Mucosa of descending colon (tissue), 3 donors: ENCODE measurements around the gene UBTF. TPM values are rescaled to one million over a fixed set of nuclear protein-coding genes. Genes with fewer than 3 reads are reported as not detected.

Experiments
- ATAC-seq: fragments of 200-7000 bp; cut with Tn5 transposase; one replicate; pipeline ENCODE4 v1.9.1; 2020; ENCODE audit warnings: mild to moderate bottlenecking, moderate library complexity
- DNase-seq, 3 donors: peaks; one replicate each; pipeline ENCODE4 v3.0.0-alpha.2; 2020
- H3K36me3 ChIP-seq: fragments of 200-600 bp; one replicate; pipeline ENCODE4 v1.8.0; 2021; ENCODE audit warnings: low read depth, mild to moderate bottlenecking
- H3K4me1 ChIP-seq: fragments of 200-600 bp; one replicate; pipeline ENCODE4 v1.8.0; 2021; ENCODE audit warnings: low read depth, mild to moderate bottlenecking
- H3K4me3 ChIP-seq: fragments of 200-600 bp; one replicate; pipeline ENCODE4 v1.8.0; 2021; ENCODE audit warnings: mild to moderate bottlenecking
- H3K9me3 ChIP-seq: fragments of 200-600 bp; one replicate; pipeline ENCODE4 v1.8.0; 2021; ENCODE audit warnings: mild to moderate bottlenecking
- intact Hi-C, 2 donors: fragments of 100-400 bp; cut with DNase I in 1 of 2; cut with micrococcal nuclease in 1 of 2; formaldehyde crosslinking; loops; one replicate each; pipeline versions ENCODE4 v1.11.0 to v1.11.1; 2022; cut with DNase I, micrococcal nuclease
- total RNA-seq, 3 donors: library from RNA; stranded (reverse); fragmentation: NEBNext Ultra II Directional in 2 of 3; extraction: Animal tissue kit (Norgen Biotek cat#: 25700) in 2 of 3; gene quantifications; one replicate each; pipeline versions ENCODE4 v1.2.1 to v1.2.4, GENCODE V29; 2021 to 2023
- TF ChIP-seq, protein P1 (sequence below): fragments of 200-600 bp; IDR thresholded peaks from one replicate; pipeline ENCODE4 v1.8.0; 2022; ENCODE audit warnings: antibody characterized with exemption, mild to moderate bottlenecking
- donor health status: DM: no; HTN: no; CAD: no; lungs with moderate emphysema.
- donor health status: DM: no; HTN: no; CAD: no.
- donor health status: DM: no; HTN: yes; CAD: no.

The UBTF gene
- total RNA-seq, 3 donors from 2014 or later, result 68.6 to 88.4 (median 73.4) TPM

DNA sequence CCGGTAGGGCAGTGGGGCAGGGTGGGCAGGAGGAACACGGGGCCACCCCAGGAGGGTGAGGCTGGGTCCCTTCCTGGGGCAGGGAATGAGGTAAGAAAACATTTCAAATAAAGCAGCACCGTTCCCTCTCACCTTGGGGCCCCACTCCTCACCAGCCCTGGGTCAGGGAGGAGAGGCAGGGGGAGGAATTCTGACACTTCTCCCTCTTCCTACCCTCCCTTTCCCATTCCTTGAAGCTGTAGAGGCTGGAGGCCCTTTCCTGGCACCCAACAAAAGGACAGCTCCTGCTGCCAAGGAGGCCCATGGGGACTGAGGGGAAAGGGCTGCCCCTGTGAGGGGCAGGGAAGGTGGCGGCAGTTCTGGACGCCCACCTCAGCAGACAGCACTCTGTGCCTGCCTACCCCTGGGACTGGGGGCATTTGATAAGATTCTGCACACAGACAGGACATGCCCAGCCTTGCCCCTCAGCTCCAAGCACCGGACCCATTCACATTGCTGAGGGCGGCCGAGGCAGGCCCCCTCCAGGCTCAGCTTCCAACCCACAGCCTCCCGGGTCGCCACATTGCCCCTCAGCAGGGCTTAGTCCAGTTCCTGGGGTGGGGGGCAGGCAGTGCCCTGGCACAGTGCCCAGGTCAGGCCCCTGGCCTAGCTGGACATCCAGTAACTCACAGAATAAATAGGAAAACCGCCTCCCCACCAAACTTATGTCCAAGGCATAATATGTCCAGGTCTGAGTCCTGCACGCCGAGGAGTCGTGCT is 26.0 kb downstream of the UBTF start:
- TF ChIP-seq, protein P1, sequence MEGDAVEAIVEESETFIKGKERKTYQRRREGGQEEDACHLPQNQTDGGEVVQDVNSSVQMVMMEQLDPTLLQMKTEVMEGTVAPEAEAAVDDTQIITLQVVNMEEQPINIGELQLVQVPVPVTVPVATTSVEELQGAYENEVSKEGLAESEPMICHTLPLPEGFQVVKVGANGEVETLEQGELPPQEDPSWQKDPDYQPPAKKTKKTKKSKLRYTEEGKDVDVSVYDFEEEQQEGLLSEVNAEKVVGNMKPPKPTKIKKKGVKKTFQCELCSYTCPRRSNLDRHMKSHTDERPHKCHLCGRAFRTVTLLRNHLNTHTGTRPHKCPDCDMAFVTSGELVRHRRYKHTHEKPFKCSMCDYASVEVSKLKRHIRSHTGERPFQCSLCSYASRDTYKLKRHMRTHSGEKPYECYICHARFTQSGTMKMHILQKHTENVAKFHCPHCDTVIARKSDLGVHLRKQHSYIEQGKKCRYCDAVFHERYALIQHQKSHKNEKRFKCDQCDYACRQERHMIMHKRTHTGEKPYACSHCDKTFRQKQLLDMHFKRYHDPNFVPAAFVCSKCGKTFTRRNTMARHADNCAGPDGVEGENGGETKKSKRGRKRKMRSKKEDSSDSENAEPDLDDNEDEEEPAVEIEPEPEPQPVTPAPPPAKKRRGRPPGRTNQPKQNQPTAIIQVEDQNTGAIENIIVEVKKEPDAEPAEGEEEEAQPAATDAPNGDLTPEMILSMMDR, result no peak
- no peak overlapping the region for H3K4me3 ChIP-seq
- no peak for ATAC-seq
- peaks cover 4% of the 10 kb centered on the region for H3K36me3 ChIP-seq
- intact Hi-C loops, result no loop called here
- peaks cover 26% of the 10 kb centered on the region for H3K4me1 ChIP-seq
- no peaks in the 10 kb centered on the region for H3K9me3 ChIP-seq
- DNase-seq, result no peak

DNA sequence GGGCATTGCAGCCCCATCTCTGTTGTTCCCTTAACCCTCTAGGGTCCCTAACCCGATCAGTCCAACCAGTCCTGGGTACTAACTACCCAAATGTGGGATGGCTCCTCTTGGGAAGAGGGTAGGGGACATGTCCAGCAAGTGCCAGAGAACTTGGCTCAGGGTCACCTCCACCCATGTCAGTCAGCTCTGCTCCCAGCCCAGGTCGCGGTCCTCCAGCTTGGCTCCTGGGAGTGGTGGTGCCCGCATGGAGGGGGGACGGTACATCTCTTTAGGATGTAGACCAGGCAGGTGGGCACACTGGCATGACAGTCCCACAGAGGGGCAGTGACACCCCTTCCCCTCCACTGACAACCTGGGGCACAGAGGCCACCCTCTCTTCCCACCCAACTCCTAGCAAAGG is 26.7 kb downstream of the UBTF start:
- DNase-seq (no peak), ATAC-seq (no peak)
- no peak overlapping the region for H3K4me3 ChIP-seq
- H3K36me3 ChIP-seq, result peaks cover 4% of the 10 kb centered on the region
- intact Hi-C loops, result no loop called here
- no peaks in the 10 kb centered on the region for H3K9me3 ChIP-seq
- H3K4me1 ChIP-seq, result peaks cover 23% of the 10 kb centered on the region
- TF ChIP-seq, protein P1, result no peak

DNA sequence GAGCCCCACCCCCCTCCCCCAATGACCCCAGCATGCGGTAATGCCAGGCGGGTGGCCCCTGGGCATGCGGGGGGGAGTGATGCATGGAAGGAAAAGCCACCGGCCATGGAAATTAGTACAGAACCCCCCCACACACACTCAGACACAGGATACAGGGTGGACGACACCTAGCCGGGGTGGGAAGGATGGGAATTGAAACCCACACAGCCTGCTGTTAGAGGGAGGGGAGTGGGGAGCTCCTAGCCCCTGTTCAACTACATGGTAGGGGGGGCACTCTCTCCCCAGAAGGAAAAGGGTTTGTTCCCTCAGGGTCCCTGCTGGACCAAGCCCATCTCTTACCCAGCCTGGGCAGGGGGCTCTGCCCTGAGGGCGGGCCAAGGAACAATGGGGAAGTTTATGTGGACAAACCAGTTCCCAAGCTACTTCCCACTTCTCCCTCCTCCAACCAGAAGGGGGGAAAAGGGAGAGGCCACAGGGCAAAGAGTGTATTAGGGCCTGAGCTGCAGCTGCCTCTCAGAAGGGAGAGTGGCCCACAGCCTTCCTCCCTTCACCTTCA is 27.5 kb downstream of the UBTF start:
- TF ChIP-seq, protein P1, result no peak
- DNase-seq (peak in 2 of 3 donors; percentile 55 to 70), ATAC-seq (peak; percentile 86)
- peaks cover 19% of the 10 kb centered on the region for H3K4me1 ChIP-seq
- intact Hi-C loops, result no loop called here
- H3K4me3 ChIP-seq, result no peak overlapping the region
- H3K36me3 ChIP-seq, result peaks cover 4% of the 10 kb centered on the region
- no peaks in the 10 kb centered on the region for H3K9me3 ChIP-seq

DNA sequence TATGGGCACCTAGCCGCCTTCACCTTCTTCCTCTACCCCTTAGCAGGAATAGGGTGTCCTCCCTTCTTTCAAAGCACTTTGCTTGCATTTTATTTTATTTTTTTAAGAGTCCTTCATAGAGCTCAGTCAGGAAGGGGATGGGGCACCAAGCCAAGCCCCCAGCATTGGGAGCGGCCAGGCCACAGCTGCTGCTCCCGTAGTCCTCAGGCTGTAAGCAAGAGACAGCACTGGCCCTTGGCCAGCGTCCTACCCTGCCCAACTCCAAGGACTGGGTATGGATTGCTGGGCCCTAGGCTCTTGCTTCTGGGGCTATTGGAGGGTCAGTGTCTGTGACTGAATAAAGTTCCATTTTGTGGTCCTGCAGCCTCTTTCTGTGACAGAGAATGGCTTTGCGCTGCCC is 28.1 kb downstream of the UBTF start:
- TF ChIP-seq, protein P1, result no peak
- DNase-seq, result no peak
- Histone ChIP-seq H3K4me3 (no peak overlapping the region), H3K9me3 (no peaks in the 10 kb centered on the region), H3K4me1 (peaks cover 19% of the 10 kb centered on the region), H3K36me3 (peaks cover 4% of the 10 kb centered on the region)
- ATAC-seq, result no peak
- intact Hi-C loops, result no loop called here

DNA sequence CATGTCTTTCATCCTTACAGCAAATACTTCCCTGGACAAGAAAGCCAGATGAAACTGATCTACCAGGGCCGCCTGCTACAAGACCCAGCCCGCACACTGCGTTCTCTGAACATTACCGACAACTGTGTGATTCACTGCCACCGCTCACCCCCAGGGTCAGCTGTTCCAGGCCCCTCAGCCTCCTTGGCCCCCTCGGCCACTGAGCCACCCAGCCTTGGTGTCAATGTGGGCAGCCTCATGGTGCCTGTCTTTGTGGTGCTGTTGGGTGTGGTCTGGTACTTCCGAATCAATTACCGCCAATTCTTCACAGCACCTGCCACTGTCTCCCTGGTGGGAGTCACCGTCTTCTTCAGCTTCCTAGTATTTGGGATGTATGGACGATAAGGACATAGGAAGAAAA is 29.0 kb downstream of the UBTF start:
- TF ChIP-seq, protein P1, result no peak
- peaks cover 24% of the 10 kb centered on the region for H3K4me1 ChIP-seq
- H3K36me3 ChIP-seq, result peaks cover 4% of the 10 kb centered on the region
- H3K4me3 ChIP-seq, result no peak overlapping the region
- no peaks in the 10 kb centered on the region for H3K9me3 ChIP-seq
- intact Hi-C loops, result no loop called here
- ATAC-seq (no peak), DNase-seq (no peak)
